Activated gamma-delta T cell treated with anti-CD3 and anti-CD28 coated beads, Interleukin-2, amount 50 U/mL, for 16 hours (primary cell): ENCODE results near the gene SRPX2.
"Not testable (repeated sequence)": the region's sequence is repeated elsewhere in the genome, so short reads cannot be mapped to it uniquely, and the experiment has no call there.

Experiments
- DNase-seq: peaks from one replicate; pipeline ENCODE4 v3.0.0-alpha.2; 2020; ENCODE audit warnings: low read depth

The SRPX2 gene

DNA sequence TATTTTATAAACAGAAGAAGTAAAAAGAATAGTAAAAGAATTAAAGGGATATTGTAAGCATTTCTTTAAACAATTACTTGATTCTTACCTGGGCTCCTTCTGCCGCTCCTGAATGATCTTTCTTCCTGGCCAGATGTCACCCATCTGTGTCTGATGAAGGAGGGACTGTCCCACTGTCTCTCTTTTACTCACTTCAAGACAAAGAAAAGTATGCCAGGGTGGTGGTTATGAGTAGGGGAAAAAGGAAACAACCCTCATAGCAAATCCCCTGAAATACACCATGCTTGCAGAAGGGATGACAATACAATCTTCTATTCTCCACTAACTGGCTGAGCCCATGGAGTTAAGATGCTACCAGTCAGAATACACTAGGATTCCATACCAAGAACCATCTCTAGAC, 56.8 kb downstream of the SRPX2 start:
- no peak for DNase-seq

DNA sequence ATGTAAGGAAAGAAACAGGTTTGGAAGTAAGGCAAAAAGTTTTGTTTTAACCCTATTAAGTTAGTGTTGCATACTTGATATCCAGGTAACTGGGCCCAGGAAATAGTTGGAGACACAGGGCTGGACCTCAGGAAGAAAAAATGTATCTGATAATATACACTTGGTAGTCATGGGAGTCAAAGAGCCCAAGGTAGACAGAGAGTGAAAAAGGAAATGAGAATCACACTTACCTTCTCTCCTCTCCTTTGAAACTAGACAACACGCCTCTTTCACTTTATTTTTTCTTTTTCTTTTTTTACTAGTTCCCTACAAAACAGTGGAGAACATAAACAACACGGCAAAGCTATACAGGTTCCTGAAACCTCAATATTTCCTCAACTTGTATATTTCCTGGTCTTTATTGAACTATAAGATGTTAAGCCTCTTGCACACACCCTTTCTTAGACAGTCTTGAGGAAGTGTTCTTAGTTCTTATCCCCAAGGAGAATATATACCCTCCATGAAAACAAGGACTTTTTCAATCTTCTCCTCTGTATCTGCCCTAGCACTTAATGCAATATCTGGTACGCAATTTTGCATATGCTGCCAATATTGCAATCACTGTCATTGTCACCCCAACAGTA, 60.7 kb downstream of the SRPX2 start:
- DNase-seq: no peak

DNA sequence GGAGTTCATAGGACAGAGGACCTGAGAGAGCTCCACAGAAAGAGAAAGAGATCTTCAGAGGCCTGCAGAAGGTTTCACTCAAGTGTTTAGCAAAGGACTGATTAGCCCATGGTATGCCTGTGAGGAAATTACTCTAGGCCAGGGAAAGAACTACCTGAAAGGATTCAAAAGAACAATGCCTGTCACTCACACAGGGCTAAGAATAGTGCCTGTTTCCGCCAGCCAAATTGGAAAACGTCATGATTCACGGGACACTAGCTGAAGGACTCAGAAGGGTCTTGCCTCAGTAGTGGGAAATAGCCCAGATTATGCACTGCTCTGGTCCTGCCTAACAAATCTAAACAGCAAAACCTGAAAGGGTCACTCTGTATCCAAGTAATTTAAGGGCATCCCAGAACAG, 66.8 kb downstream of the SRPX2 start:
- DNase-seq: no peak

DNA sequence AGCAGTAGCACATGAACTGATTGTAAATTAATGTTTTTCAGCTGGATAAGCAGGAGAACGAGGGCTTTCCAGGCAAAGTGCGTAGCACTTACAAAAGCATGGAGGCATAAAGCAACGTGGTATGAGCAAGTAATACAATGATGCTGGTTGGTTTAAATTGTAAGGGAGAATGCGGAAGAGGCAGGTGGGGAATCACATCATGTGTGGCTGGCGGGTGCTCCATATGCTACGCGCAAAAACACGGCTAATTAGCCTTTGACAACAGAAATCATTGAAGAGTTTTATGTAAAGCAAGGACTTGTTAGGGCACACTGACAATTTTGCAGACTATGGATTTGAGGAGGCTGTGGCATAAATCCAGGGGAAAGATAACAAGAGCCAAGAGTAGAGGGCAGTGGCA, 73.4 kb downstream of the SRPX2 start:
- DNase-seq: no peak

DNA sequence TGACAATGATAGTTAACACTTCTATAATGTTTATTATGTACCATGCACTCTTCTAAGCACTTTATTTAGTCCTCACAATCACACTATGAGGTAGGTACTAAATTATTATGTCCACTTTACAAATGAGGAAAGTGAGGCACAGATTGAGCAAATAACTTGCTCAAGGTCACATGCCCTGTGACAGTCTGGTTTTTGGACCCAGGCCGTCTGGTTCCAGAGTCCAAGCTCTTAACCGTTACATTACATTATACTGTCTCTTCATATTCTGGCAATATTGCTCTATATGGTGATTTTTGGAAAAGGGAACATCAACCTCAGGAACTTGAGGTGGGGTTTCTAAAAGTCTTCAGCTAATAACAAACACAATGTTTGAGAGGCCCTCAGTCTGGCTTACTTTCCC, 75.1 kb downstream of the SRPX2 start:
- DNase-seq: no peak

DNA sequence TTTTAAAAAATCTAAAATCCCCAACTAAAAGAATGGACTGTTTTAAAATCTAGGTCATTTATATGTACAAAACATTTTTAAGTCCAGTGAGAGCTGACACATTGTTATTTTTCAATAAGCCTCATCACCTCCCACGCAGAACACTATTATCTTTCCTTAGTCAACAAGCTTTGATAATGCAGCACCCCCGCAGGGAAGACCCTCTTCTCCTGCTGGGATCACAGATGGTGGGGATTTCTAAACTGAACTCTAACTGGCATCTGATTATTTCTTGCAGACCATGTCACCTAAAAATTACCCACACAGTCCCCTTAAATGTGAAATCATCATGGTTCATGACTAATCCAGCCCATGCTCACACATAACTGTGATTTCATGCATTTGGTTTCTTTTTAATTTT, 76.3 kb downstream of the SRPX2 start:
- no peak for DNase-seq

DNA sequence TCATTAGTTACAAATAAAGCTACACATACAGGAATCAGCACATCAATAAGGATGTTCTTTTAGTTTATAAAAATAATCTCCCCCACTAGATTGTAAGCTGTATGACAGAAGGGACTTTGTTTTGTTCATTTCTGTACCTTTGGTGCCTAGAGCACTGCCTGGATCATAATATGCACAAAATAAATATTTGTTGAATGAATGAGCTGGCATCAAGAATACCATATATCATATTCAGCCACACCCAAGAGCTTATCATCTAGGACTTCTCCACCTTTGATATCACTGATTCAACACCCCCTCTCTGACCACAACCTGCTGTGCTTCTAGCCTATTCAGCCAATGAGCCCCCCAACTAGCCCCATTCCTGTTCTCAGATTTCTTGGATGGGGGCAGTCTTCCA, 77.3 kb downstream of the SRPX2 start:
- no peak for DNase-seq

DNA sequence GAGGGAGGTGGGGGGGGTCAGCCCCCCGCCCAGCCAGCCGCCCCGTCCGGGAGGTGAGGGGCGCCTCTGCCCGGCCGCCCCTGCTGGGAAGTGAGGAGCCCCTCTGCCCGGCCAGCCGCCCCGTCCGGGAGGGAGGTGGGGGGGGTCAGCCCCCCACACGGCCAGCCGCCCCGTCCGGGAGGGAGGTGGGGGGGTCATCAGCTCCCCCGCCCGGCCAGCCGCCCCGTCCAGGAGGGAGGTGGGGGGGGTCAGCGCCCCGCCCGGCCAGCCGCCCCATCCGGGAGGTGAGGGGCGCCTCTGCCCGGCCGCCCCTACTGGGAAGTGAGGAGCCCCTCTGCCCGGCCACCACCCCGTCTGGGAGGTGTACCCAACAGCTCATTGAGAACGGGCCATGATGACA, 80.0 kb downstream of the SRPX2 start:
- not testable (repeated sequence) for DNase-seq
